Upper lobe of left lung (tissue), 6 donors: ENCODE results near the gene C11orf91. TPM values are rescaled to one million over a fixed set of nuclear protein-coding genes. Genes with fewer than 3 reads are reported as not detected.
"Not testable (repeated sequence)": the region's sequence is repeated elsewhere in the genome, so short reads cannot be mapped to it uniquely, and the experiment has no call there.

Experiments used
- ATAC-seq, 2 donors: fragments of 200-7000 bp; cut with Tn5 transposase; one replicate each; pipeline ENCODE4 v1.9.1; 2022; ENCODE audit warnings: mild to moderate bottlenecking in 2 of 2, moderate library complexity in 2 of 2; ENCODE audit not compliant: low FRiP score in 2 of 2
- DNase-seq, 2 donors: peaks; one replicate each; pipeline ENCODE4 v3.0.0-alpha.2; 2019 to 2020
- H3K27ac ChIP-seq, 4 donors: fragments of 200-600 bp; sonication (generic); one replicate each; pipeline ENCODE4 v1.5.1; 2016 to 2019
- H3K27me3 ChIP-seq, 4 donors: fragments of 200-600 bp; sonication (generic); one replicate each; pipeline ENCODE4 v1.5.1; 2017 to 2019
- H3K36me3 ChIP-seq, 4 donors: fragments of 200-600 bp; sonication (generic); one replicate each; pipeline ENCODE4 v1.5.1; 2016 to 2019
- H3K4me1 ChIP-seq, 4 donors: fragments of 200-600 bp; sonication (generic); one replicate each; pipeline ENCODE4 v1.5.1; 2018 to 2019
- H3K4me3 ChIP-seq, 4 donors: fragments of 200-600 bp; sonication (generic); one replicate each; pipeline ENCODE4 v1.5.1; 2017 to 2019; ENCODE audit warnings: mild to moderate bottlenecking in 2 of 4, moderate library complexity in 1 of 4
- H3K9me3 ChIP-seq, 4 donors: fragments of 200-600 bp; sonication (generic); one replicate each; pipeline ENCODE4 v1.5.1; 2018 to 2019
- EP300 ChIP-seq, 4 donors: sonication (generic); formaldehyde crosslinking; IDR thresholded peaks; one replicate each; pipeline ENCODE4 v1.5.1; 2017; ENCODE audit warnings: antibody characterized with exemption in 4 of 4, control low read depth in 2 of 4
- POLR2A ChIP-seq, 4 donors: fragments of 450-650 bp; IDR thresholded peaks; one replicate each; pipeline ENCODE4 v1.5.1; 2016 to 2017; ENCODE audit warnings: antibody characterized with exemption in 4 of 4, mild to moderate bottlenecking in 2 of 4
- POLR2AphosphoS5 ChIP-seq, 2 donors: sonication (generic); formaldehyde crosslinking; IDR thresholded peaks; one replicate each; pipeline ENCODE4 v1.5.1; 2017; ENCODE audit warnings: antibody characterized with exemption in 2 of 2
- WGBS, 2 donors: methylation state at CpG; one replicate each; pipeline ENCODE4 v1.1.5; 2017 to 2018; 5-methylcytosine and 5-hydroxymethylcytosine counted together
- total RNA-seq, 6 donors: library from RNA; depleted of rRNA in 4 of 6; stranded (reverse); fragments of >200 nt in 4 of 6; gene quantifications; one replicate each; pipeline versions ENCODE4 v1.1.0 to v1.2.1, GENCODE V29; 2016 to 2021
- TF ChIP-seq, protein P1 (sequence below), 6 experiments: fragments of 450-650 bp in 4 of 6; fragments of 200-600 bp in 2 of 6; sonication (generic) in 2 of 6; IDR thresholded peaks; one replicate each; pipeline ENCODE4 v1.5.1; 2016 to 2019; ENCODE audit warnings: antibody characterized with exemption in 6 of 6
- donor health status: DM: no; HTN: no; CAD: no; lungs with moderate emphysema.
- donor health status: DM: no; HTN: yes; CAD: no; lungs with severe emphysema.

C11orf91 gene
- total RNA-seq, 6 donors from 2014 or later = 0.77 to 1.3 TPM; not detected in 4

- 75 to 96% methylated on average over 4 of the region's 4 CpGs for WGBS, 2 donors
Observed at GRCh38 chr11:33664827-33665226, 35.8 kb downstream of the C11orf91 start.

DNA sequence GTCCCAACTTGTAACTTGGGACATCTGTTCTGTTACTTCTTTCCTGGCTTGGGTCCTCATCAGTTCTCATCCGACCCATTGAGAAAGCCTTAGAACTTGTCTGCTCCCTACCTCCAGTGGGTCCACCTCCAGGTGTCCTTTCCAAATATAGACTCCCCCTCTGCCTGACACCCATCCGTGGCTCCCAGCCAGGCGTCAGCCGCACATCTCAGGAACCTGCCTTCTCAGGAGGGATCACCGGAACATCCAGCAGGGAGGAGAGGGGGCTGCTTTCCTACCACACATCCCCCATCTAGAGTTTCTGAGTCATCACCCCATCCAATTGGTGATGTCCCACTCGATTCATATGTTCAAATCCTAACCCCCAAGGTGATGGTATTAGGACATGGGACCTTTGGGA is 36.5 kb downstream of the C11orf91 start:
- Histone ChIP-seq H3K9me3 (no peaks in the 10 kb centered on the region), H3K36me3 (no peaks in the 10 kb centered on the region), H3K27me3 (no peaks in the 10 kb centered on the region), H3K27ac (no peak overlapping the region), H3K4me3 (no peak overlapping the region), H3K4me1 (no peaks in the 10 kb centered on the region)
- DNase-seq (no peak), ATAC-seq (no peak)
- 86 to 98% methylated on average over 5 to 6 of the region's 6 CpGs for WGBS, 2 donors
- no peak for TF ChIP-seq EP300 (IDR thresholded peaks at IDR 0.05)
- no peak for TF ChIP-seq POLR2AphosphoS5 (IDR thresholded peaks at IDR 0.05)
- no peak for TF ChIP-seq POLR2A (IDR thresholded peaks at IDR 0.05)
- TF ChIP-seq, protein P1, sequence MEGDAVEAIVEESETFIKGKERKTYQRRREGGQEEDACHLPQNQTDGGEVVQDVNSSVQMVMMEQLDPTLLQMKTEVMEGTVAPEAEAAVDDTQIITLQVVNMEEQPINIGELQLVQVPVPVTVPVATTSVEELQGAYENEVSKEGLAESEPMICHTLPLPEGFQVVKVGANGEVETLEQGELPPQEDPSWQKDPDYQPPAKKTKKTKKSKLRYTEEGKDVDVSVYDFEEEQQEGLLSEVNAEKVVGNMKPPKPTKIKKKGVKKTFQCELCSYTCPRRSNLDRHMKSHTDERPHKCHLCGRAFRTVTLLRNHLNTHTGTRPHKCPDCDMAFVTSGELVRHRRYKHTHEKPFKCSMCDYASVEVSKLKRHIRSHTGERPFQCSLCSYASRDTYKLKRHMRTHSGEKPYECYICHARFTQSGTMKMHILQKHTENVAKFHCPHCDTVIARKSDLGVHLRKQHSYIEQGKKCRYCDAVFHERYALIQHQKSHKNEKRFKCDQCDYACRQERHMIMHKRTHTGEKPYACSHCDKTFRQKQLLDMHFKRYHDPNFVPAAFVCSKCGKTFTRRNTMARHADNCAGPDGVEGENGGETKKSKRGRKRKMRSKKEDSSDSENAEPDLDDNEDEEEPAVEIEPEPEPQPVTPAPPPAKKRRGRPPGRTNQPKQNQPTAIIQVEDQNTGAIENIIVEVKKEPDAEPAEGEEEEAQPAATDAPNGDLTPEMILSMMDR (IDR thresholded peaks at IDR 0.05) = no peak

More at GRCh38 chr11:33664827-33665226, 35.8 kb downstream of the C11orf91 start:
- no peak for ATAC-seq
- Histone ChIP-seq H3K4me3 (no peak overlapping the region), H3K9me3 (no peaks in the 10 kb centered on the region), H3K36me3 (no peaks in the 10 kb centered on the region), H3K27me3 (no peaks in the 10 kb centered on the region), H3K27ac (no peak overlapping the region), H3K4me1 (no peaks in the 10 kb centered on the region)
- TF ChIP-seq EP300 (IDR thresholded peaks at IDR 0.05) (no peak), POLR2AphosphoS5 (IDR thresholded peaks at IDR 0.05) (no peak), POLR2A (IDR thresholded peaks at IDR 0.05) (no peak)
- TF ChIP-seq, protein P1 (IDR thresholded peaks at IDR 0.05) = no peak
- no peak for DNase-seq

DNA sequence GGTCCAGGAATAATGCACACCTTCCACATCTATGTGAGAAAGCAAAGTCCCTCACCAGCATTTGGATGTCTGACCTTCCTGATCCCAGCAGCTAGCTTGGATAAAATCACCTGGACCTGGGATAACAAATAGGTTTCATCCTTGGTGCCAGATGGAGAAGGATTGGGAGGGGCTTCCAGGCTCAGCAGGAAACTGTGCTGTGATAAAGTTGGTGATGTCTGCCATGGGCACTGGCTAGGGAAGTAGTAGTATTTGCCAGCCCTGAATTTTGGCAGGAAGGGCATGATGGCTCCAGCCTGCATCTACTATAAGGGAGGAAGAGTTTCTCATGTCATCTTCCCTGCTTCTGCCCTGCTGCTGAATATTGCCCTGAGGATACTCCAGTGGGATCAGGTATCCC is 37.5 kb downstream of the C11orf91 start:
- ATAC-seq = no peak
- Histone ChIP-seq H3K27me3 (no peaks in the 10 kb centered on the region), H3K4me1 (no peaks in the 10 kb centered on the region), H3K36me3 (no peaks in the 10 kb centered on the region), H3K9me3 (no peaks in the 10 kb centered on the region), H3K27ac (no peak overlapping the region), H3K4me3 (no peak overlapping the region)
- no peak for DNase-seq
- TF ChIP-seq POLR2AphosphoS5 (IDR thresholded peaks at IDR 0.05) (no peak), POLR2A (IDR thresholded peaks at IDR 0.05) (no peak), EP300 (IDR thresholded peaks at IDR 0.05) (no peak)
- TF ChIP-seq, protein P1 (IDR thresholded peaks at IDR 0.05) = no peak

DNA sequence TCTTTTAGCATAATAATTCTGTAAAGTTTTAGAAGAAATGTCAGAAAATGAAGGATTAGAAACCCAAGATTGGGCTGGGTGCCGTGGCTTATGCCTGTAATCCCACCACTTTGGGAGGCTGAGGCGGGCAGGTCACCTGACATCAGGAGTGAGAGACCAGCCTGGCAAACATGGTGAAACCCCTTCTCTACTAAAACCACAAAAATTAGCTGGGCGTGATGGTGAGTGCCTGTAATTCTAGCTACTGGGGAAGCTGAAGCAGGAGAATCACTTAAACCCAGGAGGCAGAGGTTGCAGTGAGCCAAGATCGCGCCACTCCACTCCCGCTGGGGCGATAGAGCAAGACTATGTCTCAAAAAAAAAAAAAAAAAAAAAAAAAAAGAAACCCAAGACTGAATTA is 39.1 kb downstream of the C11orf91 start:
- not testable (repeated sequence) for DNase-seq, H3K4me1 ChIP-seq, H3K9me3 ChIP-seq, H3K4me3 ChIP-seq, H3K27ac ChIP-seq, ATAC-seq, H3K36me3 ChIP-seq, H3K27me3 ChIP-seq
- 86 to 88% methylated on average over 7 of the region's 7 CpGs for WGBS, 2 donors

- H3K4me1 ChIP-seq = no peaks in the 10 kb centered on the region
- no peak for TF ChIP-seq POLR2A (IDR thresholded peaks at IDR 0.05)
- no peak for TF ChIP-seq EP300 (IDR thresholded peaks at IDR 0.05)
- no peak for TF ChIP-seq POLR2AphosphoS5 (IDR thresholded peaks at IDR 0.05)
- TF ChIP-seq, protein P1 (IDR thresholded peaks at IDR 0.05) = no peak
- no peak overlapping the region for H3K27ac ChIP-seq
- no peak overlapping the region for H3K4me3 ChIP-seq
- 84 to 86% methylated on average over 4 of the region's 4 CpGs for WGBS, 2 donors
- DNase-seq (no peak), ATAC-seq (no peak)
- no peaks in the 10 kb centered on the region for H3K36me3 ChIP-seq
- H3K27me3 ChIP-seq = no peaks in the 10 kb centered on the region
- no peaks in the 10 kb centered on the region for H3K9me3 ChIP-seq
Observed at GRCh38 chr11:33660962-33661361, 39.7 kb downstream of the C11orf91 start.
